Measurements from ENCODE around the gene EMC10. TPM values are rescaled to one million over a fixed set of nuclear protein-coding genes. Genes with fewer than 3 reads are reported as not detected.

EMC10 gene
- total RNA-seq, 1 experiment from 2014 or later = 61.3 TPM

GRCh38 chr19:50432221-50433028 lies 43.9 kb upstream of the EMC10 start, which contains the start of gene MYBPC2:
TSS of gene MYBPC2 (plus strand) at chr19:50432892. CDS start at chr19:50432954, 62 bp downstream.
- CTCF ChIA-PET = interaction anchor here (0.6 kb wide), 2 partner anchors 46 to 90 kb away, joined by 3 read pairs; no protein-coding TSS in a partner anchor

GRCh38 chr19:50433201-50434180 lies 42.8 kb upstream of the EMC10 start:
- no peak for DNase-seq (ENCODE audit: unreplicated experiment)
- TF ChIP-seq CTCF (IDR thresholded peaks at IDR 0.05; ENCODE audit: unreplicated experiment) = no peak
- no TSS peak for BruUV-seq (replicated peaks)
- Mint-ChIP-seq H3K4me3 (ENCODE audit: unreplicated experiment) (peak overlapping the region; percentile 75), H3K27ac (ENCODE audit: low read depth, unreplicated experiment) (no peak overlapping the region), H3K36me3 (ENCODE audit: insufficient read depth, unreplicated experiment) (no peaks in the 10 kb centered on the region), H3K9me3 (ENCODE audit: unreplicated experiment) (no peaks in the 10 kb centered on the region), H3K27me3 (ENCODE audit: insufficient read depth, unreplicated experiment) (peaks cover 28% of the 10 kb centered on the region), H3K4me1 (ENCODE audit: insufficient read depth, unreplicated experiment) (peaks cover 11% of the 10 kb centered on the region)
- ChIA-PET POLR2A (no interaction called here), CTCF (interaction anchor here (0.6 to 1.6 kb wide), 3 partner anchors 27 to 745 kb away, joined by 3 to 4 read pairs (median 3); no protein-coding TSS in a partner anchor)
- intact Hi-C loops (cut with micrococcal nuclease) = no loop called here

More at GRCh38 chr19:50432221-50433028, 43.9 kb upstream of the EMC10 start, which contains the start of gene MYBPC2:
- no peak for TF ChIP-seq CTCF (IDR thresholded peaks at IDR 0.05; ENCODE audit: unreplicated experiment)
- peak within 1 kb of the TSS; percentile 51 for H3K27ac Mint-ChIP-seq (ENCODE audit: low read depth, unreplicated experiment)
- no peaks in the 10 kb centered on the region for H3K9me3 Mint-ChIP-seq (ENCODE audit: unreplicated experiment)
- H3K36me3 Mint-ChIP-seq (ENCODE audit: insufficient read depth, unreplicated experiment) = no peaks in the 10 kb centered on the region
- POLR2A ChIA-PET = interaction anchor here (0.6 kb wide), 1 partner anchor 1435 kb away, joined by 3 read pairs; no protein-coding TSS in a partner anchor
- BruUV-seq (replicated peaks) = no TSS peak
- H3K27me3 Mint-ChIP-seq (ENCODE audit: insufficient read depth, unreplicated experiment) = peaks cover 18% of the 10 kb centered on the region
- intact Hi-C loops (cut with micrococcal nuclease) = no loop called here
- H3K4me3 Mint-ChIP-seq (ENCODE audit: unreplicated experiment) = peak within 1 kb of the TSS; percentile 75
- peaks cover 11% of the 10 kb centered on the region for H3K4me1 Mint-ChIP-seq (ENCODE audit: insufficient read depth, unreplicated experiment)
- DNase-seq (ENCODE audit: unreplicated experiment) = no peak

- TF ChIP-seq CTCF (IDR thresholded peaks at IDR 0.05; ENCODE audit: unreplicated experiment) = no peak
- ChIA-PET POLR2A (no interaction called here), CTCF (interaction anchor here (1.6 kb wide), 1 partner anchor 26 kb away, joined by 4 read pairs; no protein-coding TSS in a partner anchor)
- no peak for DNase-seq (ENCODE audit: unreplicated experiment)
- peaks cover 11% of the 10 kb centered on the region for H3K4me1 Mint-ChIP-seq (ENCODE audit: insufficient read depth, unreplicated experiment)
- H3K4me3 Mint-ChIP-seq (ENCODE audit: unreplicated experiment) = no peak overlapping the region
- no peaks in the 10 kb centered on the region for H3K36me3 Mint-ChIP-seq (ENCODE audit: insufficient read depth, unreplicated experiment)
- intact Hi-C loops (cut with micrococcal nuclease) = no loop called here
- no TSS peak for BruUV-seq (replicated peaks)
- H3K27ac Mint-ChIP-seq (ENCODE audit: low read depth, unreplicated experiment) = no peak overlapping the region
- no peaks in the 10 kb centered on the region for H3K9me3 Mint-ChIP-seq (ENCODE audit: unreplicated experiment)
- peaks cover 39% of the 10 kb centered on the region for H3K27me3 Mint-ChIP-seq (ENCODE audit: insufficient read depth, unreplicated experiment)
These were observed 41.8 kb upstream of the EMC10 start for GRCh38 chr19:50434525-50434924.

GRCh38 chr19:50435221-50435620 lies 41.1 kb upstream of the EMC10 start:
- TF ChIP-seq CTCF (IDR thresholded peaks at IDR 0.05; ENCODE audit: unreplicated experiment) = no peak
- CTCF ChIA-PET = no interaction called here
- POLR2A ChIA-PET = no interaction called here
- peaks cover 46% of the 10 kb centered on the region for H3K27me3 Mint-ChIP-seq (ENCODE audit: insufficient read depth, unreplicated experiment)
- no peak overlapping the region for H3K27ac Mint-ChIP-seq (ENCODE audit: low read depth, unreplicated experiment)
- intact Hi-C loops (cut with micrococcal nuclease) = no loop called here
- DNase-seq (ENCODE audit: unreplicated experiment) = no peak
- peaks cover 11% of the 10 kb centered on the region for H3K4me1 Mint-ChIP-seq (ENCODE audit: insufficient read depth, unreplicated experiment)
- no TSS peak for BruUV-seq (replicated peaks)
- no peak overlapping the region for H3K4me3 Mint-ChIP-seq (ENCODE audit: unreplicated experiment)
- H3K36me3 Mint-ChIP-seq (ENCODE audit: insufficient read depth, unreplicated experiment) = no peaks in the 10 kb centered on the region
- H3K9me3 Mint-ChIP-seq (ENCODE audit: unreplicated experiment) = no peaks in the 10 kb centered on the region
